T47D (cell line): ENCODE measurements around the gene FARS2.

Experiments used
- DNase-seq, 2 experiments: peaks; one replicate each; pipeline versions ENCODE4 v3.0.0 to v3.0.0-alpha.2; 2011 to 2012; ENCODE audit warnings: low read depth in 1 of 2, low spot score in 1 of 2
- JUND ChIP-seq: IDR thresholded peaks from 2 replicates; pipeline ENCODE4 v1.6.1; 2012; ENCODE audit warnings: low read depth
- in situ Hi-C: cut with HindIII; loops from 2 replicates; pipeline ENCODE4 v1.10.0; 2016; ENCODE audit warnings: low sequenced_read_pairs, low pct_unique_long_range_greater_than_20kb

Gene FARS2

DNA sequence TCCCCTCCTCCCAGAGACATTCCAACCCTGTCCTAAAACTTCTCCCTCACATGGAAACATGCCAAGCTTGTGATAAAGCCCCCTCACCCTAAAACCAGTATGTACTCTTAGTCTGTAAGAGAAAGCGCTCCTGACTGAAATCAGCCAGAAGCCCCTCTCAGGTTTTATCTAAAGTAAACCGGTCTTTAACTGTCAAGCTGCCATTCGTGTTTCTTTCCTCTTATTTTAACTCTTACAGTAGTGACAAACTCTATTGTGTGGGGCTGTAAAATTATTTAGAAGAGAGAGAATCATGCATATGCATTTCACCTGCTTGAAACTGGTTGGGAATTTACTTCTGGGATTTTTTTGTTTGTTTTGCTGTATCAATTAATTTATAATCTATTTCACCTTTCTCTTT is 62.7 kb downstream of the FARS2 start:
- in situ Hi-C loops, result no loop called here
- DNase-seq, result no peak
- TF ChIP-seq JUND, result no peak

GRCh38 chr6:5325173-5325572 is 63.9 kb downstream of the FARS2 start:
- DNase-seq, result no peak
- no peak for TF ChIP-seq JUND
- in situ Hi-C loops, result no loop called here

DNA sequence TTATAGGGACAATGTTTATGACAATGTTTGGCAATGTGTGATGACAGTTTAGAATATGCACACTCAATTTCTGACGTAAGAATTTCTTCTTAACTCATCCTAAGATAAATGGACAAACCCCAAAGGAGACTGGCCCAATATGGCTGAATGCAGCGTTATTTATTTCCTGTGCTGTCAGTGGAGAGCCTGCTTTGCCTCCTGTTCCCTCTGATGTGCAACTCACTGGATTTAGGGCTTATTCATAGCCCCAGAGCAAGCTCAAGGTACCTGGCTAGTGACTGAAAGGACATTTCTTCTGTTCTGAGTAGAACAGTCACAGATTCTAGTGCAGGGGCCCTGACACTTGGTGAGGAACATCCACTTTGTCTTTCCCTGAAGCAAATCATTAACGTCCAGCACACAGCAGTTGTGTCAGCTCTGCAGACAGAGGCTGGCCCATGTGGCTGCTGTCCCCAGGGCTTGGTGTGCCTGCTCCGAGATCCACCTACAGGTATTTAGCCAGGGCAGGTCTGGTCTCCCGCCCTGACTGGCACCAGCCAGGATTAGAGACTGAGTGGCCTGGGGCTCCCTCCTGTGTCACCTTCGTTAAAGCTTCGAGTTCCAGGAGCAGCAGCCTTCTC is 64.8 kb downstream of the FARS2 start:
- TF ChIP-seq JUND, result no peak
- in situ Hi-C loops, result no loop called here
- no peak for DNase-seq

GRCh38 chr6:5328800-5329199 is 67.5 kb downstream of the FARS2 start:
- in situ Hi-C loops, result no loop called here
- no peak for TF ChIP-seq JUND
- no peak for DNase-seq

DNA sequence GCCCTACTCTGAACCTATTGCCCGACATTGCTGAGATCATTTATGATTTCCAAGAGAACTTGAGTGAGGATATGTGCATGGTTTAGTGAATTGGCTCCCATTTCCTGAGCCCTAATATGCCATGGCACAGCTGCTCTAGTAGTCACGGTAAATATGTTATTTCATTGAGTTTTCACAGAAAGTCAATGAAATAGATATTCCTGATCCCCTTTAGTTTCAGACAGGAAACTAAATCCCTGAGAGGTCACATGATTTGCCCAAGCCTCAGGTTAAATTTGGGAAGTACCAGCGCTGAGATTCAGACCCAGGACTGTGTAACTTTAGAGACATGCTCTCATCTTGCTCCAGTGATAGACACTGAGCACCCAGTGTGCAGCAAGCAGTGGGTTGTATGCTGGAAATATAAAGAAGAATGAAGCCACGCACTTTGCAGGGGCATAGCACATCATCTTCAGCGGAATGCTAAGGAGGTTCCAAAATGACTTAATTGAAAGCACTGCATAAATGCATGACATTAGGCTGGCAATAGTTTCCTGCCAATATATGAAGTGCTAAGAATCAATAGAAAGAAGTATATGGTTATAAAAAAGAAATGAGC is 70.6 kb downstream of the FARS2 start:
- in situ Hi-C loops, result no loop called here
- DNase-seq, result no peak
- no peak for TF ChIP-seq JUND

DNA sequence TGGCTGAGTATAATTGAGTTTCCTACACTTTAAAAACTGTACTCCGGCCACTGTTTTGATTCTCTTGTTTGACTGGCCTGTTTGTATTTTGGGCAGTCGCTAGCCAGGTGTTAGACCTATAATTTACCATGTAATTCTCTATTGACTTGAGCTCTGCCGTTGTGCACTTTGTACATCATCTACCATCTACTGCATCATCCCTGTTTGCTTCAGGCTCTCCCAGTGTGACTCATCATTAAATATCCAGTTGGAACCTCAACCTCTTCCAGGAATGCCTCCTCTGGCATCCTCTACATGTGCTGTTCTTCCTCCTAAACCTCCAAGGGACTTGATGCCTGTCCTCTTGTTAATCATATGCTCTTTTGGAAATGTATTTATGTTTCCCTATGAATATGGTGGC is 72.3 kb downstream of the FARS2 start:
- peak in 1 of 2 experiments; percentile 63 for DNase-seq
- in situ Hi-C loops, result no loop called here
- TF ChIP-seq JUND, result no peak

DNA sequence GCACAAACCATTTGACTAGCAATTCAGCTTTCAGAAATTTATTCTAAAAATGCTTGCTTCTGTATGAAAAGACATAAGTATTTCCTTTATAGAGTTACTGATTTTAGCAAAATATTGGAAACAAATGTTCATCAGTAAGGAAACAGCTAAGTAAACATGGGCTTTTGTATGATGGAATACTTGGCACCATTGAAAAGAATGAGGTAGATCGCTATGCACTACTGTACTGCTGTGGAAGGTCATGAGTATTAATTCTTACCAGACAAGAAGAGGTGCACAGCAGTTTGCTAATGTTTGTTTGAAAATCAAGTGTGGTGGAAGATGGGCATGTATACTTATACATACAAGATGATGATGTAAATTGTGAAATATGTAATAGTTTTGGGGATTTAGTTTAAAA is 73.0 kb downstream of the FARS2 start:
- DNase-seq, result no peak
- no peak for TF ChIP-seq JUND
- in situ Hi-C loops, result no loop called here

GRCh38 chr6:5335020-5335419 is 73.7 kb downstream of the FARS2 start:
- no peak for TF ChIP-seq JUND
- in situ Hi-C loops, result no loop called here
- DNase-seq, result no peak

GRCh38 chr6:5337573-5337972 is 76.3 kb downstream of the FARS2 start:
- peak in 1 of 2 experiments; percentile 58 for DNase-seq
- in situ Hi-C loops, result no loop called here
- no peak for TF ChIP-seq JUND

GRCh38 chr6:5338177-5338960 is 77.1 kb downstream of the FARS2 start:
- DNase-seq, result peak in 1 of 2 experiments; percentile 23
- TF ChIP-seq JUND, result no peak
- in situ Hi-C loops, result no loop called here

GRCh38 chr6:5339786-5340185 is 78.5 kb downstream of the FARS2 start:
- in situ Hi-C loops, result no loop called here
- no peak for DNase-seq

DNA sequence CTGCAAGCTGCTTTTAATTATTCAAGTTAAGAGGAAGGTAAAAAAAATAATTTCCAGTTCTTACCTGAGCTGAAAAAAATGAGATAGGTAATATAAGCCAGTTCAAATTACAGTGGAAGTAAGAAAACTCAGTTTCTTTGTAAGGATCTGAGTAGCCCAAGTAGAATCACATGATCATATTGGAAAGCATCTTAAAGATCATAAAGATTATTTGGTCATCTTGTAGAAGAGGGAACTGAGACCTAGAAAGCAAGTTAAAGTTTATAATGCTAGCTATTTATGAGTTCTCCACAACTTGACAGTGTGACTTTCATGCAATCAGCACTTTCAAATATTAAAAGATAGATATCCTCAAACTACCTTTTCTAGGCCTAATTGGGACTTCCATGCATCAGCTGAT is 80.5 kb downstream of the FARS2 start:
- TF ChIP-seq JUND, result no peak
- no peak for DNase-seq
- in situ Hi-C loops, result no loop called here

More at GRCh38 chr6:5339786-5340185, 78.5 kb downstream of the FARS2 start:
- no peak for TF ChIP-seq JUND

DNA sequence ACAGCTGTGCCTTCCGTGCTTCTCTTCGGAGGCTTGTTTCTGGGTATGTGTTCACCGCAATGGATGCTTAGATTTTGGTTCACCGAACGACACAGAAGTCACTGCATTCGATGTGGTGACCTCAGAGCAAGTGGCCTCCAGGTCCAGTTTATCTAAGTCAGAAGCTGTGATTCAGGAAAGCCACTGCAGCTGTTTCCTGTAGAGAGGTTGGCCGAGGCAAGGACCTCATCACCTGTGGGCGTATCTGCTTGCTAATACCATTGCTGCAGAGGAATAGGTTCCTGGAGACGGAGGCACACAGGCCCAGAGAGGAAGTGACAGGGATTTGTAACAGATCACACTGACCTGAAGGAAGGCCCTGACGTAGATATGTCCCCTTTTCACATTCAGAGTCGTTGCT is 82.7 kb downstream of the FARS2 start:
- no peak for TF ChIP-seq JUND
- in situ Hi-C loops, result no loop called here
- DNase-seq, result no peak
